ENCODE results near the gene GULP1. TPM values are rescaled to one million over a fixed set of nuclear protein-coding genes. Genes with fewer than 3 reads are reported as not detected.

The GULP1 gene
- total RNA-seq, 1 experiment from 2014 or later: 76.0 TPM

DNA sequence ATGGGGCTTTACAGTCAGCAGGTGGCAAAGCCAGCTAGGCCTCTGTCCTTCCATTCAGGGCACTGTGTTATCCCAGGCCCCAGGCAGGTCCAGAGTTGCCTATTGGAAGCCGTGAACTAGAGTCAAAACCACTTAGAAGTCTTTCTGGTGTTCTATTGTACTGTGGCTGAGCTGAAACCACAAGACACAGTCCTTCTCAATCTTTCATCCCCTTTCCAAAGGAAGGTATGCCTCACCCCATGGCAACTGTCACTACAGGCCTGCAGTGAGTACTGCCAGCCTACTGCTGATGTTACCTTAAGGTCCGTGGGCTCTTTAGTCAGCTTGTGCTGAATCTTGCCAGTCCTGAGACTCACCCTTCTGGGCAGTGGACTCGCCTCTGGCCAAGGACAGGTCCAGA lies 181.6 kb downstream of the GULP1 start:
- no peak overlapping the region for H3K4me3 ChIP-seq (replicated peaks in 1 of 2; ENCODE audit: low read depth in 1 of 2, low read length in 2 of 2)
- RAD21 ChIA-PET (ENCODE audit: low non-redundant PET in 1 of 2, low total read pairs in 2 of 2, uncharacterized antibody in 2 of 2, unreplicated experiment in 2 of 2): no interaction called here
- TF ChIP-seq, protein P1, sequence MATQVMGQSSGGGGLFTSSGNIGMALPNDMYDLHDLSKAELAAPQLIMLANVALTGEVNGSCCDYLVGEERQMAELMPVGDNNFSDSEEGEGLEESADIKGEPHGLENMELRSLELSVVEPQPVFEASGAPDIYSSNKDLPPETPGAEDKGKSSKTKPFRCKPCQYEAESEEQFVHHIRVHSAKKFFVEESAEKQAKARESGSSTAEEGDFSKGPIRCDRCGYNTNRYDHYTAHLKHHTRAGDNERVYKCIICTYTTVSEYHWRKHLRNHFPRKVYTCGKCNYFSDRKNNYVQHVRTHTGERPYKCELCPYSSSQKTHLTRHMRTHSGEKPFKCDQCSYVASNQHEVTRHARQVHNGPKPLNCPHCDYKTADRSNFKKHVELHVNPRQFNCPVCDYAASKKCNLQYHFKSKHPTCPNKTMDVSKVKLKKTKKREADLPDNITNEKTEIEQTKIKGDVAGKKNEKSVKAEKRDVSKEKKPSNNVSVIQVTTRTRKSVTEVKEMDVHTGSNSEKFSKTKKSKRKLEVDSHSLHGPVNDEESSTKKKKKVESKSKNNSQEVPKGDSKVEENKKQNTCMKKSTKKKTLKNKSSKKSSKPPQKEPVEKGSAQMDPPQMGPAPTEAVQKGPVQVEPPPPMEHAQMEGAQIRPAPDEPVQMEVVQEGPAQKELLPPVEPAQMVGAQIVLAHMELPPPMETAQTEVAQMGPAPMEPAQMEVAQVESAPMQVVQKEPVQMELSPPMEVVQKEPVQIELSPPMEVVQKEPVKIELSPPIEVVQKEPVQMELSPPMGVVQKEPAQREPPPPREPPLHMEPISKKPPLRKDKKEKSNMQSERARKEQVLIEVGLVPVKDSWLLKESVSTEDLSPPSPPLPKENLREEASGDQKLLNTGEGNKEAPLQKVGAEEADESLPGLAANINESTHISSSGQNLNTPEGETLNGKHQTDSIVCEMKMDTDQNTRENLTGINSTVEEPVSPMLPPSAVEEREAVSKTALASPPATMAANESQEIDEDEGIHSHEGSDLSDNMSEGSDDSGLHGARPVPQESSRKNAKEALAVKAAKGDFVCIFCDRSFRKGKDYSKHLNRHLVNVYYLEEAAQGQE (IDR thresholded peaks at IDR 0.05; ENCODE audit: low read depth): no peak
- no peak for TF ChIP-seq POLR2A (IDR thresholded peaks at IDR 0.05; ENCODE audit: borderline replicate concordance, extremely low read depth, insufficient read depth, insufficient read length)
- TF ChIP-seq, protein P2, sequence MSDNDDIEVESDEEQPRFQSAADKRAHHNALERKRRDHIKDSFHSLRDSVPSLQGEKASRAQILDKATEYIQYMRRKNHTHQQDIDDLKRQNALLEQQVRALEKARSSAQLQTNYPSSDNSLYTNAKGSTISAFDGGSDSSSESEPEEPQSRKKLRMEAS (IDR thresholded peaks at IDR 0.05): no peak
- no peak for TF ChIP-seq SRF (IDR thresholded peaks at IDR 0.05; ENCODE audit: low read depth)
- TF ChIP-seq, protein P3, sequence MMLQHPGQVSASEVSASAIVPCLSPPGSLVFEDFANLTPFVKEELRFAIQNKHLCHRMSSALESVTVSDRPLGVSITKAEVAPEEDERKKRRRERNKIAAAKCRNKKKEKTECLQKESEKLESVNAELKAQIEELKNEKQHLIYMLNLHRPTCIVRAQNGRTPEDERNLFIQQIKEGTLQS (IDR thresholded peaks at IDR 0.05): no peak
- no peak for TF ChIP-seq ZNF274 (IDR thresholded peaks at IDR 0.05; ENCODE audit: low read depth, low read length)
- TF ChIP-seq ZFX (IDR thresholded peaks at IDR 0.05): no peak
- TF ChIP-seq CEBPB (IDR thresholded peaks at IDR 0.05; ENCODE audit: low read depth): no peak
- no peak for TF ChIP-seq CBX3 (IDR thresholded peaks at IDR 0.05; ENCODE audit: low read depth)
- TF ChIP-seq, protein P4, sequence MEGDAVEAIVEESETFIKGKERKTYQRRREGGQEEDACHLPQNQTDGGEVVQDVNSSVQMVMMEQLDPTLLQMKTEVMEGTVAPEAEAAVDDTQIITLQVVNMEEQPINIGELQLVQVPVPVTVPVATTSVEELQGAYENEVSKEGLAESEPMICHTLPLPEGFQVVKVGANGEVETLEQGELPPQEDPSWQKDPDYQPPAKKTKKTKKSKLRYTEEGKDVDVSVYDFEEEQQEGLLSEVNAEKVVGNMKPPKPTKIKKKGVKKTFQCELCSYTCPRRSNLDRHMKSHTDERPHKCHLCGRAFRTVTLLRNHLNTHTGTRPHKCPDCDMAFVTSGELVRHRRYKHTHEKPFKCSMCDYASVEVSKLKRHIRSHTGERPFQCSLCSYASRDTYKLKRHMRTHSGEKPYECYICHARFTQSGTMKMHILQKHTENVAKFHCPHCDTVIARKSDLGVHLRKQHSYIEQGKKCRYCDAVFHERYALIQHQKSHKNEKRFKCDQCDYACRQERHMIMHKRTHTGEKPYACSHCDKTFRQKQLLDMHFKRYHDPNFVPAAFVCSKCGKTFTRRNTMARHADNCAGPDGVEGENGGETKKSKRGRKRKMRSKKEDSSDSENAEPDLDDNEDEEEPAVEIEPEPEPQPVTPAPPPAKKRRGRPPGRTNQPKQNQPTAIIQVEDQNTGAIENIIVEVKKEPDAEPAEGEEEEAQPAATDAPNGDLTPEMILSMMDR (IDR thresholded peaks at IDR 0.05 in 2 of 3, conservative IDR thresholded peaks at IDR 0.05 in 1 of 3; ENCODE audit: borderline replicate concordance in 1 of 3, insufficient read depth in 1 of 3, low read depth in 2 of 3, low read length in 2 of 3): no peak
- no peak for TF ChIP-seq SIN3A (IDR thresholded peaks at IDR 0.05; ENCODE audit: low read depth)
- no peak for TF ChIP-seq FOSL1 (IDR thresholded peaks at IDR 0.05; ENCODE audit: low read depth)
- no peak for TF ChIP-seq TCF7L2 (IDR thresholded peaks at IDR 0.05; ENCODE audit: borderline replicate concordance, extremely low read depth, insufficient read depth, insufficient read length)
- TF ChIP-seq EZH2 (IDR thresholded peaks at IDR 0.05): no peak
- TF ChIP-seq EGR1 (IDR thresholded peaks at IDR 0.05; ENCODE audit: low read depth): no peak
- TF ChIP-seq SP1 (IDR thresholded peaks at IDR 0.05; ENCODE audit: low read depth): no peak
- TF ChIP-seq, protein P5, sequence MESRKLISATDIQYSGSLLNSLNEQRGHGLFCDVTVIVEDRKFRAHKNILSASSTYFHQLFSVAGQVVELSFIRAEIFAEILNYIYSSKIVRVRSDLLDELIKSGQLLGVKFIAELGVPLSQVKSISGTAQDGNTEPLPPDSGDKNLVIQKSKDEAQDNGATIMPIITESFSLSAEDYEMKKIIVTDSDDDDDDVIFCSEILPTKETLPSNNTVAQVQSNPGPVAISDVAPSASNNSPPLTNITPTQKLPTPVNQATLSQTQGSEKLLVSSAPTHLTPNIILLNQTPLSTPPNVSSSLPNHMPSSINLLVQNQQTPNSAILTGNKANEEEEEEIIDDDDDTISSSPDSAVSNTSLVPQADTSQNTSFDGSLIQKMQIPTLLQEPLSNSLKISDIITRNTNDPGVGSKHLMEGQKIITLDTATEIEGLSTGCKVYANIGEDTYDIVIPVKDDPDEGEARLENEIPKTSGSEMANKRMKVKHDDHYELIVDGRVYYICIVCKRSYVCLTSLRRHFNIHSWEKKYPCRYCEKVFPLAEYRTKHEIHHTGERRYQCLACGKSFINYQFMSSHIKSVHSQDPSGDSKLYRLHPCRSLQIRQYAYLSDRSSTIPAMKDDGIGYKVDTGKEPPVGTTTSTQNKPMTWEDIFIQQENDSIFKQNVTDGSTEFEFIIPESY (IDR thresholded peaks at IDR 0.05; ENCODE audit: extremely low read depth, insufficient replicate concordance, low read length): no peak
- no peak for TF ChIP-seq EZH2phosphoT487 (IDR thresholded peaks at IDR 0.05; ENCODE audit: borderline replicate concordance)
- no peak overlapping the region for H3K4me2 ChIP-seq (ENCODE audit: low read length)
- CTCF ChIA-PET: no interaction called here
- H3K27me3 ChIP-seq (ENCODE audit: insufficient read depth, low read length): no peaks in the 10 kb centered on the region
- no peaks in the 10 kb centered on the region for H3K9me2 ChIP-seq (ENCODE audit: insufficient read depth)
- intact Hi-C loops (cut with micrococcal nuclease): no loop called here
- H3K27ac ChIP-seq (ENCODE audit: low read depth, low read length): no peak overlapping the region; the same call in 1 of the 2 replicates
- H3K9ac ChIP-seq (ENCODE audit: low read length): no peak overlapping the region
- POLR2A ChIA-PET: no interaction called here
- DNase-seq (ENCODE audit: low read depth, low spot score) (no peak), ATAC-seq (0 out of 2 replicates have a peak, but pooled peaks have one; percentile 30)
- no peak overlapping the region for H2AFZ ChIP-seq (ENCODE audit: low read depth, low read length, poor library complexity, severe bottlenecking)
- no TSS peak for BruUV-seq (replicated peaks)
- no peaks in the 10 kb centered on the region for H4K20me1 ChIP-seq (ENCODE audit: insufficient read depth)
- 0 out of 4 replicates have a peak, but pooled peaks cover 0 to 5% of the 10 kb centered on the region in 2 experiments for H3K9me3 ChIP-seq (ENCODE audit: control insufficient read depth in 1 of 2, insufficient read depth in 1 of 2, low read depth in 1 of 2, low read length in 2 of 2)
- H3K36me3 ChIP-seq (ENCODE audit: control insufficient read depth in 1 of 2, insufficient read depth in 2 of 2, low read length in 2 of 2): no peaks in the 10 kb centered on the region
- peaks cover 20 to 25% of the 10 kb centered on the region in 2 experiments for H3K4me1 ChIP-seq (ENCODE audit: control insufficient read depth in 1 of 2, insufficient read depth in 2 of 2, low read length in 2 of 2)
- peaks cover 32% of the 10 kb centered on the region for H3K79me2 ChIP-seq (ENCODE audit: insufficient read depth, low read length)
